Astrocyte of the hippocampus (primary cell): Measurements from ENCODE around the gene SLC16A8.

Experiments used
- DNase-seq: peaks from one replicate; pipeline ENCODE4 v3.0.0; 2011; ENCODE audit warnings: low read depth, low spot score

The SLC16A8 gene

GRCh38 chr22:38030311-38031133 is 53.5 kb downstream of the SLC16A8 start:
- DNase-seq, result no peak

- DNase-seq, result no peak
Measured at GRCh38 chr22:38029901-38030300, 54.1 kb downstream of the SLC16A8 start.

- no peak for DNase-seq
Measured at GRCh38 chr22:38029370-38029769, 54.6 kb downstream of the SLC16A8 start.

- DNase-seq, result no peak
Measured at GRCh38 chr22:38028344-38029130, 55.4 kb downstream of the SLC16A8 start.
